HCT116 (cell line): ENCODE results near the gene CYBA. TPM values are rescaled to one million over a fixed set of nuclear protein-coding genes. Genes with fewer than 3 reads are reported as not detected.

Experiments used
- ATAC-seq: fragments of 200-7000 bp; cut with Tn5 transposase; 2 replicates; pipeline ENCODE4 v1.9.1; 2020; ENCODE audit warnings: mild to moderate bottlenecking, moderate library complexity
- BruUV-seq: library from RNA; stranded (reverse); fragments of 400-500 nt; replicated peaks from 2 replicates; lab custom pipeline; 2021; lab: Mats Ljungman, UMichigan
- CTCF ChIA-PET: fragments of 300-600 bp; sonication (Branson Sonifier 250); formaldehyde crosslinking; loops from one replicate; lab custom pipeline; 2021; ENCODE audit warnings: antibody characterized with exemption; lab: Charles Lee
- POLR2A ChIA-PET: fragments of 300-600, 350-600 bp; sonication (Branson Sonifier 250); formaldehyde crosslinking; loops from one replicate; lab custom pipeline; 2021; ENCODE audit warnings: antibody characterized with exemption; lab: Charles Lee
- RAD21 ChIA-PET, 2 experiments: fragments of 300-600 bp; sonication (Branson Sonifier 250); formaldehyde crosslinking; loops; one replicate each; lab custom pipeline; 2023; ENCODE audit warnings: low total read pairs in 2 of 2; ENCODE audit not compliant: uncharacterized antibody in 2 of 2, unreplicated experiment in 2 of 2, low non-redundant PET in 1 of 2; lab: Charles Lee
- DNase-seq: peaks from one replicate; pipeline ENCODE4 v3.0.0-alpha.2; 2010; ENCODE audit warnings: low read depth, low spot score
- H2AFZ ChIP-seq: fragments of 200-600 bp; shearing (Covaris generic), sonication (generic); 2 replicates; pipeline ENCODE4 v1.6.1; 2017; ENCODE audit warnings: low read depth, mixed run types, mixed read lengths, antibody characterized with exemption, low read length; ENCODE audit not compliant: poor library complexity, severe bottlenecking
- H3K27ac ChIP-seq: 2 replicates; pipeline ENCODE4 v1.5.1; 2012; ENCODE audit warnings: low read depth, low read length
- H3K27me3 ChIP-seq: fragments of 200-600 bp; sonication (generic); 2 replicates; pipeline ENCODE4 v1.6.1; 2016; ENCODE audit warnings: mixed run types, low read length, mixed read lengths; ENCODE audit not compliant: insufficient read depth
- H3K36me3 ChIP-seq, 2 experiments: fragments of 200-500 bp in 1 of 2; fragments of 200-600 bp in 1 of 2; sonication (Bioruptor generic) in 1 of 2; sonication (generic) in 1 of 2; 2 replicates each; pipeline versions ENCODE4 v1.5.1 to v1.6.1; 2014 to 2016; ENCODE audit warnings: low read length in 2 of 2, inconsistent platforms in 1 of 2, mixed read lengths in 1 of 2, mixed run types in 1 of 2; ENCODE audit not compliant: insufficient read depth in 2 of 2, control insufficient read depth in 1 of 2
- H3K4me1 ChIP-seq, 2 experiments: fragments of 200-600 bp in 1 of 2; sonication (generic) in 1 of 2; 2 replicates each; pipeline versions ENCODE4 v1.5.1 to v1.6.1; 2012 to 2017; ENCODE audit warnings: low read length in 2 of 2, inconsistent platforms in 1 of 2, mild to moderate bottlenecking in 1 of 2, mixed read lengths in 1 of 2, mixed run types in 1 of 2, moderate library complexity in 1 of 2; ENCODE audit not compliant: insufficient read depth in 2 of 2, control insufficient read depth in 1 of 2
- H3K4me2 ChIP-seq: fragments of 200-600 bp; sonication (generic); 2 replicates; pipeline ENCODE4 v1.6.1; 2017; ENCODE audit warnings: mixed run types, low read length, mixed read lengths
- H3K4me3 ChIP-seq, 2 experiments: fragments of 200-600 bp in 1 of 2; sonication (generic) in 1 of 2; replicated peaks in 1 of 2; 2 replicates each; pipeline ENCODE4 v1.5.1; 2011 to 2016; ENCODE audit warnings: low read length in 2 of 2, control low read depth in 1 of 2, low read depth in 1 of 2, mild to moderate bottlenecking in 1 of 2, mixed read lengths in 1 of 2, mixed run types in 1 of 2
- H3K79me2 ChIP-seq: fragments of 200-600 bp; sonication (generic); 2 replicates; pipeline ENCODE4 v1.6.1; 2017; ENCODE audit warnings: mild to moderate bottlenecking, mixed run types, low read length, moderate library complexity, mixed read lengths; ENCODE audit not compliant: insufficient read depth
- H3K9ac ChIP-seq: fragments of 200-600 bp; sonication (generic); 2 replicates; pipeline ENCODE4 v1.6.1; 2016; ENCODE audit warnings: low read length, mixed read lengths
- H3K9me2 ChIP-seq: fragments of 200-600 bp; sonication (generic), shearing (Covaris generic); 2 replicates; pipeline ENCODE4 v1.6.1; 2017; ENCODE audit warnings: mixed run types, mild to moderate bottlenecking, moderate library complexity; ENCODE audit not compliant: insufficient read depth
- H3K9me3 ChIP-seq, 2 experiments: fragments of 200-500 bp in 1 of 2; fragments of 200-600 bp in 1 of 2; sonication (Bioruptor generic) in 1 of 2; sonication (generic) in 1 of 2; 2 replicates each; pipeline ENCODE4 v1.6.1; 2014 to 2017; ENCODE audit warnings: low read length in 2 of 2, mixed read lengths in 2 of 2, inconsistent platforms in 1 of 2, low read depth in 1 of 2, mild to moderate bottlenecking in 1 of 2, mixed run types in 1 of 2, moderate library complexity in 1 of 2; ENCODE audit not compliant: control insufficient read depth in 1 of 2, insufficient read depth in 1 of 2
- H4K20me1 ChIP-seq: fragments of 200-600 bp; sonication (generic), shearing (Covaris generic); 2 replicates; pipeline ENCODE4 v1.6.1; 2017; ENCODE audit warnings: mixed run types, mild to moderate bottlenecking, moderate library complexity; ENCODE audit not compliant: insufficient read depth
- CEBPB ChIP-seq: IDR thresholded peaks from 2 replicates; pipeline ENCODE4 v1.6.1; 2012; ENCODE audit warnings: low read depth
- EGR1 ChIP-seq: IDR thresholded peaks from 2 replicates; pipeline ENCODE4 v1.6.1; 2012; ENCODE audit warnings: low read depth
- EZH2phosphoT487 ChIP-seq: fragments of 200-600 bp; IDR thresholded peaks from 2 replicates; pipeline ENCODE4 v1.6.1; 2018; ENCODE audit warnings: antibody characterized with exemption, borderline replicate concordance
- FOSL1 ChIP-seq: IDR thresholded peaks from 2 replicates; pipeline ENCODE4 v1.6.1; 2012; ENCODE audit warnings: low read depth
- POLR2AphosphoS5 ChIP-seq: IDR thresholded peaks from 2 replicates; pipeline ENCODE4 v1.6.1; 2011; ENCODE audit warnings: mild to moderate bottlenecking, low read depth, low read length, moderate library complexity
- RAD21 ChIP-seq: IDR thresholded peaks from 2 replicates; pipeline ENCODE4 v1.6.1; 2012; ENCODE audit warnings: low read depth, mild to moderate bottlenecking
- SIN3A ChIP-seq: IDR thresholded peaks from 2 replicates; pipeline ENCODE4 v1.6.1; 2012; ENCODE audit warnings: low read depth
- SP1 ChIP-seq: IDR thresholded peaks from 2 replicates; pipeline ENCODE4 v1.6.1; 2012; ENCODE audit warnings: low read depth
- SRF ChIP-seq: IDR thresholded peaks from 2 replicates; pipeline ENCODE4 v1.6.1; 2012; ENCODE audit warnings: low read depth
- ZNF274 ChIP-seq: fragments of 200-500 bp; sonication (Bioruptor generic); IDR thresholded peaks from 2 replicates; pipeline ENCODE4 v1.6.1; 2014; ENCODE audit warnings: mild to moderate bottlenecking, low read depth, low read length, inconsistent platforms
- intact Hi-C: fragments of 100-400 bp; cut with micrococcal nuclease; formaldehyde crosslinking; loops from 2 replicates; pipeline ENCODE4 v1.10.0; 2022
- total RNA-seq: library from RNA; stranded (reverse); gene quantifications from one replicate; pipeline ENCODE4 v1.2.1, GENCODE V29; 2021; ENCODE audit not compliant: unreplicated experiment
- TF ChIP-seq, protein P1 (sequence below), 3 experiments: fragments of 200-600 bp in 1 of 3; sonication (generic) in 1 of 3; IDR thresholded peaks in 2 of 3; conservative IDR thresholded peaks in 1 of 3; 2 replicates each; pipeline ENCODE4 v1.5.1; 2012 to 2017; ENCODE audit warnings: low read depth in 2 of 3, low read length in 2 of 3, antibody characterized with exemption in 1 of 3, borderline replicate concordance in 1 of 3, control low read depth in 1 of 3, mild to moderate bottlenecking in 1 of 3, mixed read lengths in 1 of 3, mixed run types in 1 of 3, moderate library complexity in 1 of 3; ENCODE audit not compliant: insufficient read depth in 1 of 3
- TF ChIP-seq, protein P2 (sequence below): IDR thresholded peaks from 2 replicates; pipeline ENCODE4 v1.6.1; 2012; ENCODE audit warnings: low read depth
- TF ChIP-seq, protein P3 (sequence below): IDR thresholded peaks from 2 replicates; pipeline ENCODE4 v1.6.1; 2011; ENCODE audit warnings: mild to moderate bottlenecking, low read length, moderate library complexity; ENCODE audit not compliant: insufficient replicate concordance; ENCODE audit errors: extremely low read depth

CYBA gene
- total RNA-seq, 1 experiment from 2014 or later, result 321 TPM

DNA sequence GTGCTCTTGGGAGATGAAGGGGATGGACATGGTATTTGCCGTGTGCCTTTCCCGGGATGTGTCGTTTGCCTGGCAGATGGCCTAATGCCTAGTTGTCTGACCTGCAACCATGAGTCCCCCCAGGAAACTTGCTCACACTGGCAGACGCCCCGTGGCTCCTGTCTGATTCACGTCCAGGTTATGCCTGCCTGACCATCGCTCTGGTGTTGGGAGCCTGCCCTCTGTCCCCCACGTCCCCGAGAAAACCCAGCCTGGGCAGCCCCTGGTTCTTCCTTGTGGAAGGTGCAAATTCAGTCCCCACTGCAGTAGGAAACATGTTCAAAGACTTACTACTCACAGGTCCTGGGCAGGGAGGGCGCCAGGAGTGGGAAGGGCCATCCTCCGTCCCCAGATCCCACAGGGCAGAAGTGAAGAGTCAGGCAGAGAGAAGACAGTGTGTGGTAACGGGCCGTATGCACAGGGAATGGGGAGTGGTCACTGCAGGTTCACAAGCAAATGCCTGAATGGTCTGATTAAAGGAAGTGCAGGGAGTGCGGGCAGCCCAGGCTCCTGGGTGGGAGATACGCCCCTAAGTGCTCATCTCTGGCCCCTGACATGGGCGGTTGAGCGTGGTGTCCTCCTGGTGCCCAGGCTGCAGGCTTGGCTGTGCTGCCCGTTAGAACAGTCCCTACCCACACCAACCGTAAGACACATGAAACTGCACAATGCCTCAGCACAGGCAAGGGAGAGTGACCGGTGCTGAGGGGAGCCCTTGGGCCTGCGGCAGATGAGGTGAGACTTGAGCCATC, 39.7 kb upstream of the CYBA start:
- intact Hi-C loops, result no loop called here
- no peak overlapping the region for H3K4me2 ChIP-seq
- H3K9me2 ChIP-seq, result no peaks in the 10 kb centered on the region
- RAD21 ChIA-PET, result no interaction called here
- H4K20me1 ChIP-seq, result no peaks in the 10 kb centered on the region
- no peak overlapping the region for H2AFZ ChIP-seq
- H3K4me3 ChIP-seq, result no peak overlapping the region
- TF ChIP-seq FOSL1, result no peak
- no peak for TF ChIP-seq EGR1
- TF ChIP-seq, protein P1, sequence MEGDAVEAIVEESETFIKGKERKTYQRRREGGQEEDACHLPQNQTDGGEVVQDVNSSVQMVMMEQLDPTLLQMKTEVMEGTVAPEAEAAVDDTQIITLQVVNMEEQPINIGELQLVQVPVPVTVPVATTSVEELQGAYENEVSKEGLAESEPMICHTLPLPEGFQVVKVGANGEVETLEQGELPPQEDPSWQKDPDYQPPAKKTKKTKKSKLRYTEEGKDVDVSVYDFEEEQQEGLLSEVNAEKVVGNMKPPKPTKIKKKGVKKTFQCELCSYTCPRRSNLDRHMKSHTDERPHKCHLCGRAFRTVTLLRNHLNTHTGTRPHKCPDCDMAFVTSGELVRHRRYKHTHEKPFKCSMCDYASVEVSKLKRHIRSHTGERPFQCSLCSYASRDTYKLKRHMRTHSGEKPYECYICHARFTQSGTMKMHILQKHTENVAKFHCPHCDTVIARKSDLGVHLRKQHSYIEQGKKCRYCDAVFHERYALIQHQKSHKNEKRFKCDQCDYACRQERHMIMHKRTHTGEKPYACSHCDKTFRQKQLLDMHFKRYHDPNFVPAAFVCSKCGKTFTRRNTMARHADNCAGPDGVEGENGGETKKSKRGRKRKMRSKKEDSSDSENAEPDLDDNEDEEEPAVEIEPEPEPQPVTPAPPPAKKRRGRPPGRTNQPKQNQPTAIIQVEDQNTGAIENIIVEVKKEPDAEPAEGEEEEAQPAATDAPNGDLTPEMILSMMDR (IDR thresholded peaks at IDR 0.05 in 2 of 3, conservative IDR thresholded peaks at IDR 0.05 in 1 of 3; ENCODE audit: borderline replicate concordance in 1 of 3, insufficient read depth in 1 of 3, low read depth in 2 of 3, low read length in 2 of 3), result no peak
- TF ChIP-seq CEBPB, result no peak
- TF ChIP-seq ZNF274, result no peak
- TF ChIP-seq POLR2AphosphoS5, result no peak
- TF ChIP-seq RAD21, result no peak
- TF ChIP-seq, protein P2, sequence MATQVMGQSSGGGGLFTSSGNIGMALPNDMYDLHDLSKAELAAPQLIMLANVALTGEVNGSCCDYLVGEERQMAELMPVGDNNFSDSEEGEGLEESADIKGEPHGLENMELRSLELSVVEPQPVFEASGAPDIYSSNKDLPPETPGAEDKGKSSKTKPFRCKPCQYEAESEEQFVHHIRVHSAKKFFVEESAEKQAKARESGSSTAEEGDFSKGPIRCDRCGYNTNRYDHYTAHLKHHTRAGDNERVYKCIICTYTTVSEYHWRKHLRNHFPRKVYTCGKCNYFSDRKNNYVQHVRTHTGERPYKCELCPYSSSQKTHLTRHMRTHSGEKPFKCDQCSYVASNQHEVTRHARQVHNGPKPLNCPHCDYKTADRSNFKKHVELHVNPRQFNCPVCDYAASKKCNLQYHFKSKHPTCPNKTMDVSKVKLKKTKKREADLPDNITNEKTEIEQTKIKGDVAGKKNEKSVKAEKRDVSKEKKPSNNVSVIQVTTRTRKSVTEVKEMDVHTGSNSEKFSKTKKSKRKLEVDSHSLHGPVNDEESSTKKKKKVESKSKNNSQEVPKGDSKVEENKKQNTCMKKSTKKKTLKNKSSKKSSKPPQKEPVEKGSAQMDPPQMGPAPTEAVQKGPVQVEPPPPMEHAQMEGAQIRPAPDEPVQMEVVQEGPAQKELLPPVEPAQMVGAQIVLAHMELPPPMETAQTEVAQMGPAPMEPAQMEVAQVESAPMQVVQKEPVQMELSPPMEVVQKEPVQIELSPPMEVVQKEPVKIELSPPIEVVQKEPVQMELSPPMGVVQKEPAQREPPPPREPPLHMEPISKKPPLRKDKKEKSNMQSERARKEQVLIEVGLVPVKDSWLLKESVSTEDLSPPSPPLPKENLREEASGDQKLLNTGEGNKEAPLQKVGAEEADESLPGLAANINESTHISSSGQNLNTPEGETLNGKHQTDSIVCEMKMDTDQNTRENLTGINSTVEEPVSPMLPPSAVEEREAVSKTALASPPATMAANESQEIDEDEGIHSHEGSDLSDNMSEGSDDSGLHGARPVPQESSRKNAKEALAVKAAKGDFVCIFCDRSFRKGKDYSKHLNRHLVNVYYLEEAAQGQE, result no peak
- no peak for TF ChIP-seq SIN3A
- TF ChIP-seq, protein P3, sequence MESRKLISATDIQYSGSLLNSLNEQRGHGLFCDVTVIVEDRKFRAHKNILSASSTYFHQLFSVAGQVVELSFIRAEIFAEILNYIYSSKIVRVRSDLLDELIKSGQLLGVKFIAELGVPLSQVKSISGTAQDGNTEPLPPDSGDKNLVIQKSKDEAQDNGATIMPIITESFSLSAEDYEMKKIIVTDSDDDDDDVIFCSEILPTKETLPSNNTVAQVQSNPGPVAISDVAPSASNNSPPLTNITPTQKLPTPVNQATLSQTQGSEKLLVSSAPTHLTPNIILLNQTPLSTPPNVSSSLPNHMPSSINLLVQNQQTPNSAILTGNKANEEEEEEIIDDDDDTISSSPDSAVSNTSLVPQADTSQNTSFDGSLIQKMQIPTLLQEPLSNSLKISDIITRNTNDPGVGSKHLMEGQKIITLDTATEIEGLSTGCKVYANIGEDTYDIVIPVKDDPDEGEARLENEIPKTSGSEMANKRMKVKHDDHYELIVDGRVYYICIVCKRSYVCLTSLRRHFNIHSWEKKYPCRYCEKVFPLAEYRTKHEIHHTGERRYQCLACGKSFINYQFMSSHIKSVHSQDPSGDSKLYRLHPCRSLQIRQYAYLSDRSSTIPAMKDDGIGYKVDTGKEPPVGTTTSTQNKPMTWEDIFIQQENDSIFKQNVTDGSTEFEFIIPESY, result no peak
- no peak for TF ChIP-seq SP1
- TF ChIP-seq SRF, result no peak
- no peak for TF ChIP-seq EZH2phosphoT487
- TF ChIP-seq, all 23 proteins: peak for 0
- ChIA-PET POLR2A (no interaction called here), CTCF (no interaction called here)
- Histone ChIP-seq H3K27me3 (no peaks in the 10 kb centered on the region), H3K36me3 (no peaks in the 10 kb centered on the region), H3K79me2 (no peaks in the 10 kb centered on the region), H3K9me3 (no peaks in the 10 kb centered on the region), H3K9ac (no peak overlapping the region), H3K27ac (no peak overlapping the region; the same call in 1 of the 2 replicates), H3K4me1 (peaks cover 19 to 30% of the 10 kb centered on the region in 2 experiments)
- BruUV-seq, result no TSS peak
- ATAC-seq (no peak), DNase-seq (no peak)
